Inferior parietal cortex (tissue), 1 donor: Measurements from ENCODE around the gene TBC1D20.
"Not testable (repeated sequence)": the region's sequence is repeated elsewhere in the genome, so short reads cannot be mapped to it uniquely, and the experiment has no call there.

Source experiments
- DNase-seq: peaks from one replicate; pipeline ENCODE4 v3.0.0-alpha.2; 2016; ENCODE audit errors: extremely low spot score

TBC1D20 gene

GRCh38 chr20:476561-477249 lies 14.4 kb upstream of the TBC1D20 start:
- not testable (repeated sequence) for DNase-seq

GRCh38 chr20:475463-476357 lies 13.4 kb upstream of the TBC1D20 start:
- no peak for DNase-seq

DNA sequence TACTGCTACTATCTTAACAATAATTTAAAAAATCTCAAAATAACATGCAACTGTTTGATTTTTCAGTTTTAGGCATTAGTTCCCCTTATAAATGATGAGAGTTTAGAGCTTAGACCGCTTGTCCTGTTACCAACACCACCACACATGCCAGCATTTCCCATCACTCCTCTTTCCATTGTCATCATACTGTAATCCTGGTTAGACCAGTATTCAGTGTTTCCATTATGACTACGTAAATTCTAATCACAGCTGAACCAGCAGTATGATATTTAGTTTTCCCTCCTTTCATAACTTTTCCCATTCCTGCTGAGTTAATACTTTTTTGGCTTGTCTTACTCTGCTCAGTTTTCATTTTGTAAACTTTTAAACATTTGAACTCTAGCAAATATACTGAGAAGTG lies 12.2 kb upstream of the TBC1D20 start:
- DNase-seq, result no peak

DNA sequence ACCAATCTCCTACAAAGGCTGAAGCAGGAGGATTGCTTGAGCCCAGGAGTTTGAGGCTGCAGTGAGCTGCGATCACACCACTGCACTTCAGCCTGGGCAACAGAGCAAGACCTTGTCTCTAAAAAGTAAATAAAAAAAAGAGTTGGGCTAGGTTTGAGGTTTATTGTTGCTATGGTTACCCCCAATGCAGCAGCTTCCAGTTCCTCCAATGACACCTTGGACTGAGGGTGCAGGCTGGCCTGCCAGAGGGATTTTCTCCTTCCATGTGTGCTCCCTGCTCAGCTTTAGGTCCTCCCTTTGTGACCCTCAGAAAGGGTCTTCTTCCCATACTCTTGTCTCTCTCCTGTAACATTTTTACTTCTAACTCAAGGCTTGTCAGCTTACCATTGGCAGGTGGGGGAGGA lies 10.6 kb upstream of the TBC1D20 start:
- no peak for DNase-seq

- no peak for DNase-seq
These were observed 10.0 kb upstream of the TBC1D20 start for GRCh38 chr20:472137-472846.

GRCh38 chr20:469746-470490 lies 7.6 kb upstream of the TBC1D20 start:
- DNase-seq, result no peak

- DNase-seq, result no peak
These were observed 5.4 kb upstream of the TBC1D20 start for GRCh38 chr20:467755-468154.

GRCh38 chr20:461254-462198 lies 807 bp downstream of the TBC1D20 start:
- no peak for DNase-seq

GRCh38 chr20:460707-461106 lies 1.6 kb downstream of the TBC1D20 start:
- DNase-seq, result no peak

- DNase-seq, result no peak
These were observed 2.2 kb downstream of the TBC1D20 start for GRCh38 chr20:460180-460579.

DNA sequence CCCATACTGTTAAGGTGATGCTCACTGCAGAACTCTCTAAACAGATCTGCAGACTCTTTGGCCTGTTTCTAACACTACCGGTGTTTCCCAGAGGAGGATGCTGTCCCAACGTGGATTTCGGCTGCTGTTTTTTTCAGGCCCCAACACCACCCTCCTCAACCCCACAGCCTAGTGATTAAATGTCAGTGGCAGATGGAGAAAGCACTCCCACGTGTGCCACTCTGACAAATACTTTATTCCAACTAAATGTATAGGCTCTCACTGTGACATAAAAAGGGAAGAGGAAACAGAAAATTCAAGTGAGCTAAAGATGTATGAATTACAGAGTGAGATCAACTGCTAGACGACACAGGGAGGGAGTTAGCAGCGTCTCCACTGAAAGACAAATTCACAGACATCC lies 3.6 kb downstream of the TBC1D20 start:
- no peak for DNase-seq

- no peak for DNase-seq
These were observed 7.4 kb downstream of the TBC1D20 start for GRCh38 chr20:454951-455350.

DNA sequence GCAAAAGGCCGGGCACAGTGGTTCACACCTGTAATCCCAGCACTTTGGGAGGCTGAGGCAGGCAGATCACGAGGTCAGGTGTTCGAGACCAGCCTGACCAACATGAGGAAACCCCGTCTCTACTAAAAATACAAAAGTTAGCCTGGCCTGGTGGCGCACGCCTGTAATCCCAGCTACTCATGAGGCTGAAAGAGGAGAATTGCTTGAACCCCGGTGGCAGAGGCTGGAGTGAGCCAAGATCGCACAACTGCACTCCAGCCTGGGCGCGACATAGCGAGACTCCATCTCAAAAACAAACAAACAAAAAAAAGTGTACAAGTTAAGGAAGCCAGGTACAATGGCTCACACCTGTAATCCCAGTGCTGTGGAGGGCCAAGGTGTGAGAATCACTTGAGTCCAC lies 10.3 kb downstream of the TBC1D20 start:
- not testable (repeated sequence) for DNase-seq

DNA sequence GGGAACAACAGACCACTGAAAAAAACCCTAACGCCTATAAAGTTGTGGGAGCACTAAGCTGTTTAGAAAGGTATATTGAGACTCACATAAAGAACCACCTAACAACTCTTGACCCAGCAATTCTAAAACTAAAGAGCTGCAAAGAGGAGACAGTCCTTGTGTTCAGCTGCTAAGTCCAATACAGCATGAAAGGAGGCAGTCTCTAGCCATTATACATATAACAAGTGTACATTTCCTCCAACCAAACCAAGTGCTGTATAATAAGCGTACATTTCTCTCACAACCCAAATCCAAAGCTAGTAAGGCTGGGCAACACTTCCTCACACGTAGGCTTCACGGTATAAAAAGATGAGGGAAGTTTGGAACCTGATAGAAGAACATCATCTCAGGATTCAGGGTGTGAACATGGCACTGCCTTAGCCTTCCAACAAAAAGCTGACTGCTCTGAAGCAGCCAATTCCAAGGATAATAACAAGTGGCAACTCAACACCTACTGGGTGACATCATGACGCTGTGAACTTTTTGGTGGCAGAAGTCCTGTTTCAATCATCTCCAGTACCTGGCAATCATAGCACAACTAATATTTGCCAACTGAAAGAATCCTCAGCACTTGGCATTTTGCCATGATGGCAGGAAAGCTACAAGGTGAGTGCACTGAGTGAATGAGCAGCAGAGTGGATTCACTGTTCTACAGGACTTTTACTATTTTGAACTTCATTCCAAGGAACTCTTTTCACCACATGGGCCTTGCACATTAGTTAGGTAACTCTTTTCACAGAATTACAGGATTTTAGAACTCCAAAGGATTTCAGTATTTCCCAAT lies 16.6 kb downstream of the TBC1D20 start:
- DNase-seq, result no peak

DNA sequence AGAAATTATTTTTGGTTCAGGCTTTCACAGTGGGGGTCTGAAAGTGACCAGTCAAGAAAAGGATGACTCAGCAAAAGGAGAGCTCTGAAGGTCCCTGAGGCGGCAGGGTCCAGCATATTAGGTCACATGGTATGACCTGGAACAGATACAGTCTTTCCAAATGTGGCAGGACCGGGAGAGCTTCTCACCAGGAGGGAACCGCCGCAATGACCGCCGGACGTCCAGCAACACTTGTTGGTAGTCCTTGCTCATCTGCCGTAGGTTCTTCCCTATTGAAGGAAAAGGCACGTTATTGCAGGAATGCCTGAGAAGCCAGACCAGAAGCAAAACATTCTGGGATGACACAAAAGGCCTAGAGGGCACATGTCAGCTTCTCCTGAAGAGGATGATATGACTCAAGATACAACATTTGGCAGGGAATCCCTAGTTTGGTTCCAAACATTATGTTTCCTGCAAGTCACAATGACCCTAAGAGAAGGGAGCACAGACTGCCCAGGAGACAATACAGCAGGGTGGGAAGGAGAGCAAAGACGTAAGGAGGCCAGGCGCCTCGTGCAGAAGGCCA lies 17.4 kb downstream of the TBC1D20 start:
- no peak for DNase-seq

DNA sequence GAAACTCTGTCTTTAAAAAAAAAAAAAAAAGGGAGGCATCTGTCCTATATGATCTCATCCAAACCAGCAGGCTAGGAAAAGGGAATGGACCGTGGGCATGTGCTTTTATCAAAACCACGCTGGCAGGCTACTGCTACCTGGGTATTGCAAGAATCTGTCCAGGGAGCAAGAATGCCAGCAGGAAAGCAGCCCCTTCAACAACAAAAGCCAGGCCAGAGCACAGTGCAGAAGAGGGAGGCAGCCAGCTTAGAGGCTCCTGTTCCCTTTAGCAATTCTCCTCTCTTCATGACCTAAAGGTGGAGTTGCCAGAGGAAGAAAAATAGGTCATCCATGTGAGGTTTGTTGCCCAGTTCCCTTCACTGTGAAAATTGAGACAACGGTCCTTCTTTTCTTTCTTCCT lies 18.2 kb downstream of the TBC1D20 start:
- no peak for DNase-seq

DNA sequence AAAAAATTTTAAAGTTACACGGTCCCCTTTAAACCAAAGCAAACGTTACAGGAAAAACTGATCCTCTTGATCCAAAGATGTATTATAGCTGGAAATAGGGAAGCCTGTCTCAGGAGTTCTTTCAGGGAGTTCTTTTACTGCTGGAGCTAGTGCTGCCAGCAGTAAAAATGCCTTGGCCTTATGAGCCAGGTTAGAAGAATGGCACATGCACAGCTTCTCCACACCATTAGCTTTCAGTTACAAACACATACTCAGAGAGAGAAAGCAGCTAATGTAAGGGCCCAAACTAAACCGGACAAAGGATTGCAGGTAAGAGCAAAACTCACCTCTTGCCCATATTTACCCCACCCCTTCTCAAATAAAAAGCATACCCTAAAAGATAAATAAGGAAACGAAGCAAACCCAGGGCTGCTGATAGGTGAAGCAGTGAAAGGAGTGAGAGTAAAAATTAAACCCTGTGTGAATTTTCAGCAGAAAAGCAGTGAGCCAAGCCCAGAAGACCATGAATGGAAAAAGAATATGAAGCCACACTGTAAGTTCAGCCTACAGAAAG lies 19.0 kb downstream of the TBC1D20 start:
- no peak for DNase-seq

- DNase-seq, result no peak
These were observed 21.7 kb downstream of the TBC1D20 start for GRCh38 chr20:440636-441035.

- DNase-seq, result no peak
These were observed 22.2 kb downstream of the TBC1D20 start for GRCh38 chr20:440148-440547.
